ENCODE results near the gene RAI1. TPM values are rescaled to one million over a fixed set of nuclear protein-coding genes. Genes with fewer than 3 reads are reported as not detected.
A peak's percentile ranks its signal among the peaks of the same experiment; 100 is the strongest.

Gene RAI1
- total and polyA plus RNA-seq, 2 of the 8 experiments (the other 6 are each of a cell fraction or from before 2014, with no cell fraction given): 0.39 to 1.2 TPM

DNA sequence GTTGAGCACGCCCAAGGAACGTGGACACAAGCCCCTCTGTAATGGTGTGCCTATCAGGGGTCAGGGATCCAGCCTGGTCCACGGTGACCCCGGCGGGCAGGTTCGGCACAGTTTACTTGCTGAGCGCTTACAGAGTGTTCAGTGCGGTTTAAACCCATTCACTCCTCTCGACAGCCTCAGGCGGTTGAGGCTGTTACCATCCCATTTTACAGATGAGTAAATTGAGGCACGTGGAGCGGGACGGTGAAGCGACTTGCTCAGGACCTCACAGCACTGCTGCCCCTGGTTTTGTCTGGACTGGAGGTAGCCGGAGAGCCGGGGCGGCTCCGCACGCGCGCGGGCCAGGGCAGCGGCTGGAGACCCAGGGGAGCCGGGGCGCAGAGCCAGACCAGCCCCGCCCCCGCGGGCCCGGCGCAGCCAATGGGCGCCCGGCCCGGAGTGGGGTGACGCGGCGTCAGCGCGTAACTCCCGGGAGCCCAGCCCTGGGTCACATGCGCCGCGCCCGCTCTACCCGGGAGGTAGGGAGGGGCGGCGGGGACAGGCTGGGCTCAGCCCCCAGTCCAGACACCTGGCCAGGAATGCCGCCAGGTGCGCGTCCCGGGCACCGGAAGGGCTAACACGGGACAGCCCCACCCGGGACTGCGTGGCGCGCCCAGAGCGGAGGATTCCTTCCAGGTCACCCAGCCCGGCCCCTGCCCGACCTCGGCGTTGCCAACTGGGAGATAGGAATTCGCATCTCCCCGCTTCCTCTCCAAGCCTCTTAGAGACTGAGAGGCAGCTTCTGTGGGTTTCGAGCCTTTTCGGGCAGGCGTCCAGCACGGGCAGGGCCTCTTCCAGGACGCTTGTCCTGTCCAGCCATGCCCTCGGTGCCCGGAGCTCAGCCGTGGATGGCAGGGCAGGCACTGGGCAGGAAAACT, 158.8 kb downstream of the RAI1 start (continued):
- TF ChIP-seq HDAC2 (IDR thresholded peaks at IDR 0.05; ENCODE audit: borderline replicate concordance in 1 of 2, low read depth in 2 of 2, low read length in 2 of 2): peak in 1 of 2 experiments; percentile 98; a peak in 2 of 4 replicates
- no peak for TF ChIP-seq SP2 (IDR thresholded peaks at IDR 0.05; ENCODE audit: low read length)
- no peak for TF ChIP-seq JUND (IDR thresholded peaks at IDR 0.05; ENCODE audit: low read length)
- TF ChIP-seq RXRA (IDR thresholded peaks at IDR 0.05; ENCODE audit: insufficient read depth, low read depth, low read length): peak; percentile 65; the same call in 1 of the 2 replicates
- peak; percentile 55; the same call in 1 of the 2 replicates for TF ChIP-seq GABPA (IDR thresholded peaks at IDR 0.05; ENCODE audit: borderline replicate concordance, insufficient read depth, low read length)
- no peak for TF ChIP-seq SP4 (IDR thresholded peaks at IDR 0.05; ENCODE audit: low read length)
- TF ChIP-seq SIRT6 (IDR thresholded peaks at IDR 0.05; ENCODE audit: low read length): no peak
- TF ChIP-seq, protein P1, sequence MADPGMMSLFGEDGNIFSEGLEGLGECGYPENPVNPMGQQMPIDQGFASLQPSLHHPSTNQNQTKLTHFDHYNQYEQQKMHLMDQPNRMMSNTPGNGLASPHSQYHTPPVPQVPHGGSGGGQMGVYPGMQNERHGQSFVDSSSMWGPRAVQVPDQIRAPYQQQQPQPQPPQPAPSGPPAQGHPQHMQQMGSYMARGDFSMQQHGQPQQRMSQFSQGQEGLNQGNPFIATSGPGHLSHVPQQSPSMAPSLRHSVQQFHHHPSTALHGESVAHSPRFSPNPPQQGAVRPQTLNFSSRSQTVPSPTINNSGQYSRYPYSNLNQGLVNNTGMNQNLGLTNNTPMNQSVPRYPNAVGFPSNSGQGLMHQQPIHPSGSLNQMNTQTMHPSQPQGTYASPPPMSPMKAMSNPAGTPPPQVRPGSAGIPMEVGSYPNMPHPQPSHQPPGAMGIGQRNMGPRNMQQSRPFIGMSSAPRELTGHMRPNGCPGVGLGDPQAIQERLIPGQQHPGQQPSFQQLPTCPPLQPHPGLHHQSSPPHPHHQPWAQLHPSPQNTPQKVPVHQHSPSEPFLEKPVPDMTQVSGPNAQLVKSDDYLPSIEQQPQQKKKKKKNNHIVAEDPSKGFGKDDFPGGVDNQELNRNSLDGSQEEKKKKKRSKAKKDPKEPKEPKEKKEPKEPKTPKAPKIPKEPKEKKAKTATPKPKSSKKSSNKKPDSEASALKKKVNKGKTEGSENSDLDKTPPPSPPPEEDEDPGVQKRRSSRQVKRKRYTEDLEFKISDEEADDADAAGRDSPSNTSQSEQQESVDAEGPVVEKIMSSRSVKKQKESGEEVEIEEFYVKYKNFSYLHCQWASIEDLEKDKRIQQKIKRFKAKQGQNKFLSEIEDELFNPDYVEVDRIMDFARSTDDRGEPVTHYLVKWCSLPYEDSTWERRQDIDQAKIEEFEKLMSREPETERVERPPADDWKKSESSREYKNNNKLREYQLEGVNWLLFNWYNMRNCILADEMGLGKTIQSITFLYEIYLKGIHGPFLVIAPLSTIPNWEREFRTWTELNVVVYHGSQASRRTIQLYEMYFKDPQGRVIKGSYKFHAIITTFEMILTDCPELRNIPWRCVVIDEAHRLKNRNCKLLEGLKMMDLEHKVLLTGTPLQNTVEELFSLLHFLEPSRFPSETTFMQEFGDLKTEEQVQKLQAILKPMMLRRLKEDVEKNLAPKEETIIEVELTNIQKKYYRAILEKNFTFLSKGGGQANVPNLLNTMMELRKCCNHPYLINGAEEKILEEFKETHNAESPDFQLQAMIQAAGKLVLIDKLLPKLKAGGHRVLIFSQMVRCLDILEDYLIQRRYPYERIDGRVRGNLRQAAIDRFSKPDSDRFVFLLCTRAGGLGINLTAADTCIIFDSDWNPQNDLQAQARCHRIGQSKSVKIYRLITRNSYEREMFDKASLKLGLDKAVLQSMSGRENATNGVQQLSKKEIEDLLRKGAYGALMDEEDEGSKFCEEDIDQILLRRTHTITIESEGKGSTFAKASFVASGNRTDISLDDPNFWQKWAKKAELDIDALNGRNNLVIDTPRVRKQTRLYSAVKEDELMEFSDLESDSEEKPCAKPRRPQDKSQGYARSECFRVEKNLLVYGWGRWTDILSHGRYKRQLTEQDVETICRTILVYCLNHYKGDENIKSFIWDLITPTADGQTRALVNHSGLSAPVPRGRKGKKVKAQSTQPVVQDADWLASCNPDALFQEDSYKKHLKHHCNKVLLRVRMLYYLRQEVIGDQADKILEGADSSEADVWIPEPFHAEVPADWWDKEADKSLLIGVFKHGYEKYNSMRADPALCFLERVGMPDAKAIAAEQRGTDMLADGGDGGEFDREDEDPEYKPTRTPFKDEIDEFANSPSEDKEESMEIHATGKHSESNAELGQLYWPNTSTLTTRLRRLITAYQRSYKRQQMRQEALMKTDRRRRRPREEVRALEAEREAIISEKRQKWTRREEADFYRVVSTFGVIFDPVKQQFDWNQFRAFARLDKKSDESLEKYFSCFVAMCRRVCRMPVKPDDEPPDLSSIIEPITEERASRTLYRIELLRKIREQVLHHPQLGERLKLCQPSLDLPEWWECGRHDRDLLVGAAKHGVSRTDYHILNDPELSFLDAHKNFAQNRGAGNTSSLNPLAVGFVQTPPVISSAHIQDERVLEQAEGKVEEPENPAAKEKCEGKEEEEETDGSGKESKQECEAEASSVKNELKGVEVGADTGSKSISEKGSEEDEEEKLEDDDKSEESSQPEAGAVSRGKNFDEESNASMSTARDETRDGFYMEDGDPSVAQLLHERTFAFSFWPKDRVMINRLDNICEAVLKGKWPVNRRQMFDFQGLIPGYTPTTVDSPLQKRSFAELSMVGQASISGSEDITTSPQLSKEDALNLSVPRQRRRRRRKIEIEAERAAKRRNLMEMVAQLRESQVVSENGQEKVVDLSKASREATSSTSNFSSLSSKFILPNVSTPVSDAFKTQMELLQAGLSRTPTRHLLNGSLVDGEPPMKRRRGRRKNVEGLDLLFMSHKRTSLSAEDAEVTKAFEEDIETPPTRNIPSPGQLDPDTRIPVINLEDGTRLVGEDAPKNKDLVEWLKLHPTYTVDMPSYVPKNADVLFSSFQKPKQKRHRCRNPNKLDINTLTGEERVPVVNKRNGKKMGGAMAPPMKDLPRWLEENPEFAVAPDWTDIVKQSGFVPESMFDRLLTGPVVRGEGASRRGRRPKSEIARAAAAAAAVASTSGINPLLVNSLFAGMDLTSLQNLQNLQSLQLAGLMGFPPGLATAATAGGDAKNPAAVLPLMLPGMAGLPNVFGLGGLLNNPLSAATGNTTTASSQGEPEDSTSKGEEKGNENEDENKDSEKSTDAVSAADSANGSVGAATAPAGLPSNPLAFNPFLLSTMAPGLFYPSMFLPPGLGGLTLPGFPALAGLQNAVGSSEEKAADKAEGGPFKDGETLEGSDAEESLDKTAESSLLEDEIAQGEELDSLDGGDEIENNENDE (IDR thresholded peaks at IDR 0.05; ENCODE audit: insufficient replicate concordance, low read length): no peak
- TF ChIP-seq SRF (IDR thresholded peaks at IDR 0.05; ENCODE audit: low read depth, low read length): peak; percentile 11; the same call in 1 of the 2 replicates

Data from H1 (cell line).